HEK293T (cell line): ENCODE data around the gene PCDHGA6.
"Not testable (repeated sequence)": the region's sequence is repeated elsewhere in the genome, so short reads cannot be mapped to it uniquely, and the experiment has no call there.

Source experiments
- CTCF ChIA-PET: fragments of 350-600 bp; formaldehyde crosslinking; extraction: SDS; loops from one replicate; lab custom pipeline; 2021; ENCODE audit warnings: antibody characterized with exemption, inconsistent platforms; lab: Yijun Ruan, JAX
- POLR2A ChIA-PET: fragments of 350-600 bp; formaldehyde crosslinking; extraction: SDS; loops from one replicate; lab custom pipeline; 2020; ENCODE audit warnings: antibody characterized with exemption, inconsistent platforms; lab: Yijun Ruan, JAX
- DNase-seq: peaks from one replicate; pipeline ENCODE4 v3.0.0; 2012; ENCODE audit warnings: mixed read lengths; ENCODE audit errors: extremely low spot score
- ARNT ChIP-seq: fragments of 450-650 bp; IDR thresholded peaks from 2 replicates; pipeline ENCODE4 v1.6.1; 2017; ENCODE audit warnings: mild to moderate bottlenecking
- BHLHE40 ChIP-seq: fragments of 450-650 bp; IDR thresholded peaks from 2 replicates; pipeline ENCODE4 v1.6.1; 2016; ENCODE audit warnings: mild to moderate bottlenecking, moderate library complexity, borderline replicate concordance
- CTBP1 ChIP-seq: fragments of 450-650 bp; IDR thresholded peaks from 2 replicates; pipeline ENCODE4 v1.6.1; 2016; ENCODE audit warnings: borderline replicate concordance
- ELF4 ChIP-seq: fragments of 450-650 bp; IDR thresholded peaks from 2 replicates; pipeline ENCODE4 v1.6.1; 2017; ENCODE audit warnings: antibody characterized with exemption
- FOXA1 ChIP-seq: fragments of 450-650 bp; IDR thresholded peaks from 2 replicates; pipeline ENCODE4 v1.6.1; 2016; ENCODE audit warnings: mild to moderate bottlenecking
- FOXK2 ChIP-seq: fragments of 450-650 bp; IDR thresholded peaks from 2 replicates; pipeline ENCODE4 v1.6.1; 2016; ENCODE audit warnings: mild to moderate bottlenecking
- FOXM1 ChIP-seq: fragments of 450-650 bp; IDR thresholded peaks from 2 replicates; pipeline ENCODE4 v1.6.1; 2017; ENCODE audit warnings: mild to moderate bottlenecking, borderline replicate concordance
- HDGF ChIP-seq: fragments of 450-650 bp; IDR thresholded peaks from 2 replicates; pipeline ENCODE4 v1.6.1; 2017; ENCODE audit warnings: antibody characterized with exemption, borderline replicate concordance
- L3MBTL2 ChIP-seq: fragments of 450-650 bp; conservative IDR thresholded peaks from 2 replicates; pipeline ENCODE4 v1.6.1; 2016; ENCODE audit warnings: mild to moderate bottlenecking
- LEF1 ChIP-seq: fragments of 450-650 bp; IDR thresholded peaks from 2 replicates; pipeline ENCODE4 v1.6.1; 2017; ENCODE audit warnings: mild to moderate bottlenecking, borderline replicate concordance
- NFRKB ChIP-seq: fragments of 450-650 bp; IDR thresholded peaks from 2 replicates; pipeline ENCODE4 v1.6.1; 2016; ENCODE audit warnings: mild to moderate bottlenecking, moderate library complexity
- PKNOX1 ChIP-seq: fragments of 450-650 bp; IDR thresholded peaks from 2 replicates; pipeline ENCODE4 v1.6.1; 2016
- SP1 ChIP-seq: fragments of 450-650 bp; IDR thresholded peaks from 2 replicates; pipeline ENCODE4 v1.6.1; 2017
- SUZ12 ChIP-seq: fragments of 450-650 bp; IDR thresholded peaks from 2 replicates; pipeline ENCODE4 v1.6.1; 2016; ENCODE audit warnings: mild to moderate bottlenecking
- TARDBP ChIP-seq: fragments of 450-650 bp; IDR thresholded peaks from 2 replicates; pipeline ENCODE4 v1.6.1; 2016
- ZNF384 ChIP-seq: fragments of 450-650 bp; IDR thresholded peaks from 2 replicates; pipeline ENCODE4 v1.6.1; 2016

PCDHGA6 gene

GRCh38 chr5:141374627-141375026 lies 936 bp downstream of the PCDHGA6 start:
- TF ChIP-seq L3MBTL2 (no peak), ZNF384 (no peak), LEF1 (no peak), ARNT (no peak), NFRKB (no peak), SUZ12 (no peak), FOXM1 (no peak), CTBP1 (no peak), TARDBP (no peak), BHLHE40 (no peak), FOXK2 (no peak), ELF4 (no peak), HDGF (no peak)
- ChIA-PET CTCF (interaction anchor here (0.7 to 0.8 kb wide), 2 partner anchors 8 to 193 kb away, joined by 3 to 4 read pairs; partner anchors contain the start of gene PCDHGA7), POLR2A (no interaction called here)
- no peak for DNase-seq

GRCh38 chr5:141375444-141376155 lies 1.9 kb downstream of the PCDHGA6 start:
- CTCF ChIA-PET = not testable (repeated sequence)

GRCh38 chr5:141382469-141383294 lies 9.0 kb downstream of the PCDHGA6 start, which contains the start of gene PCDHGA7:
PCDHGA7 (plus strand) TSS chr5:141382742; CDS start chr5:141382900, 158 bp downstream.
- CTCF ChIA-PET = interaction anchor here (0.9 kb wide), 1 partner anchor 8 kb away, joined by 3 read pairs; no protein-coding TSS in a partner anchor
- POLR2A ChIA-PET = no interaction called here
- DNase-seq = peak; percentile 19
- no peak for TF ChIP-seq PKNOX1
- TF ChIP-seq HDGF = no peak
- no peak for TF ChIP-seq SUZ12
- TF ChIP-seq BHLHE40 = no peak
- TF ChIP-seq ZNF384 = no peak
- no peak for TF ChIP-seq L3MBTL2
- no peak for TF ChIP-seq SP1
- TF ChIP-seq FOXA1 = no peak
- TF ChIP-seq FOXM1 = no peak
- no peak for TF ChIP-seq LEF1
- TF ChIP-seq NFRKB = no peak
- TF ChIP-seq TARDBP = no peak
- no peak for TF ChIP-seq CTBP1

More at GRCh38 chr5:141375444-141376155, 1.9 kb downstream of the PCDHGA6 start:
- POLR2A ChIA-PET, DNase-seq: not testable (repeated sequence)

- ChIA-PET CTCF (no interaction called here), POLR2A (no interaction called here)
- no peak for DNase-seq
- TF ChIP-seq FOXK2 = no peak
- TF ChIP-seq L3MBTL2 = no peak
- TF ChIP-seq TARDBP = no peak
- no peak for TF ChIP-seq SUZ12
- TF ChIP-seq ZNF384 = no peak
- no peak for TF ChIP-seq ELF4
- no peak for TF ChIP-seq FOXM1
- TF ChIP-seq NFRKB = no peak
- no peak for TF ChIP-seq BHLHE40
- no peak for TF ChIP-seq PKNOX1
- TF ChIP-seq HDGF = no peak
These were observed 9.7 kb downstream of the PCDHGA6 start for GRCh38 chr5:141383345-141383744.

GRCh38 chr5:141384471-141385267 lies 11.0 kb downstream of the PCDHGA6 start:
- no peak for DNase-seq
- ChIA-PET POLR2A (no interaction called here), CTCF (no interaction called here)
- TF ChIP-seq SUZ12 (no peak), HDGF (no peak), LEF1 (no peak), FOXK2 (no peak), NFRKB (no peak), ARNT (no peak)

GRCh38 chr5:141387557-141388311 lies 14.0 kb downstream of the PCDHGA6 start, which contains the start of gene PCDHGB4:
PCDHGB4 (plus strand) TSS chr5:141387698; CDS start chr5:141387885, 187 bp downstream.
- POLR2A ChIA-PET, DNase-seq: not testable (repeated sequence)
- CTCF ChIA-PET = interaction anchor here (0.6 kb wide), 1 partner anchor 132 kb away, joined by 3 read pairs; no protein-coding TSS in a partner anchor
